HG03460 (cell line): ENCODE measurements around the gene TM4SF1.

ENCODE experiments used
- ATAC-seq: cut with Tn5 transposase; IDR thresholded peaks from one replicate; pipeline ENCODE4 v1.9.1; 2021; ENCODE audit not compliant: unreplicated experiment

TM4SF1 gene

GRCh38 chr3:149377408-149378364 lies at the start of gene TM4SF1:
Gene TM4SF1, minus strand, starts transcription at chr3:149377649. Its CDS starts 102 bp downstream, at chr3:149377547.
- ATAC-seq, result no peak

GRCh38 chr3:149426325-149426724 lies 48.9 kb upstream of the TM4SF1 start:
- no peak for ATAC-seq

GRCh38 chr3:149424918-149425317 lies 47.5 kb upstream of the TM4SF1 start:
- ATAC-seq, result no peak

DNA sequence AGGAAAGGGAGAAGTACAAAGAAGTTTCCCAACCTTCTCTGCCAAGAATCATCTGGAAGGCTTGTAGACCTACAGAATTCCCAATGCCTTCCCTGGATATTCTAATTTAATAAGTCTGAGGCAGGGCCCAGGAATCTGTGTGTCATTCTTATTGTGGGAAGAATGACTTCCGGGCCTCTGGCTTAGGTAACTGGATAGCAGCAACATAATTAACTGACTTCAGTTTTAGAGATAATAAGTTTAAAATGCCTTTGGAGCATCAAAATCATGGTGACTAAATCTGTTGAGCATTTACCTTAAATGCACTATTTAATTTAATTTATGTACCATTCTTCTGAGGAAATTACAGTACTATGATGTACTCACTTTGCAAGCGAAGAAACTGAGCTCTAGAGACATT lies 44.3 kb upstream of the TM4SF1 start:
- ATAC-seq, result no peak

DNA sequence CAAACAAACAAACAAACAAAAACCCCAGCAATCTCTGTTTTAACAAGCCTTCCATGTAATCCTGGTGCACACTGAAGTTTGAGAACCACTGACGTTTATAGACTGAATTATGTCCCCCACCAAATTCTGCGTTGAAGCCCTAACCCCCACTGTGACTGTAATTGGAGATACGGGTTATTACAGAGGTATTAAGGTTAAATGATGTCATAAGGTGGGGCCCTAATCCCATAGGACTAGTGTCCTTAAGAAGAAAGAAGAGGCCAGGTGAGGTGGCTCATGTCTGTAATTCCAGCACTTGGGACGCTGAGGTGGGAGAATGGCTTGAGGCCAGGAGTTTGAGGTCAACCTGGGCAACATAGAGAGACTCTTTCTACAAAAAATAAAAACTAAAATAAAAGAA lies 42.4 kb upstream of the TM4SF1 start:
- no peak for ATAC-seq

DNA sequence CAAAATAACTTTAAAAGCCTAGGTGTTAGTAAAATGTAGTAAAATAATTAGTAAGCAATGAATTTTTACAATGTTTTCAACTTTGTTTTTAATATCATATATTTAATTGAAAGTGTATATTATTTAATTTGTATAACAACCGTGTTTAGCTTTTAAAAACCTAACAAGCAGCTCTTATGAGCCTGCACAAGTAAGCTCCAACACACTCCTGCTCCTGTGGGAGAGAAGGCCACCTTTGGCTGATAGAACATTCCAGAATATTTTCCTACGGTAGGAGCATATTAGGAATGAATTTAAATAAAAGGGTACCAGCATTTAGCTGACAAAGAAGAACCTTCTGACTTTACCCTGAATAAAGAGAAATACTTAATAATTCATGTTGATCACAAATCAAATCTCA lies 40.3 kb upstream of the TM4SF1 start:
- ATAC-seq, result no peak

DNA sequence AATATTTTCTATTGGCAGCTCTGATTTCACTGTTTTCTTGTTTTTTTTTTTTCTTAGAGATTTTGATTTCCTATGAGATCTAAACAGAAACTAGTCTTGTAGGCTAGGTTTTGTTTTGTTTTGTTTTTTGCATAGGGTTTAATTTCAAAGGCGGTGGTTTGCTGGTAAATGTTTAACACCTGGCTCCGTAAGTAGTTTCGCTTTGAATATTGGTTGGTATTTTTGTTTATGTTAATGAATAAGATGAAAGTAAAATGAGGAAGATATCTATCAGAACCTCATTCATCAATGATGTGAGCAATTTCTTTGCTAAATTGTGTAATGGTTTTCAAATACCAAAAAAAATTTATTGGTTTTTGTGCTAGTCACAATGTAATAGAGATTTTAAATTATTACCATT lies 39.7 kb upstream of the TM4SF1 start:
- ATAC-seq, result peak; percentile 93

DNA sequence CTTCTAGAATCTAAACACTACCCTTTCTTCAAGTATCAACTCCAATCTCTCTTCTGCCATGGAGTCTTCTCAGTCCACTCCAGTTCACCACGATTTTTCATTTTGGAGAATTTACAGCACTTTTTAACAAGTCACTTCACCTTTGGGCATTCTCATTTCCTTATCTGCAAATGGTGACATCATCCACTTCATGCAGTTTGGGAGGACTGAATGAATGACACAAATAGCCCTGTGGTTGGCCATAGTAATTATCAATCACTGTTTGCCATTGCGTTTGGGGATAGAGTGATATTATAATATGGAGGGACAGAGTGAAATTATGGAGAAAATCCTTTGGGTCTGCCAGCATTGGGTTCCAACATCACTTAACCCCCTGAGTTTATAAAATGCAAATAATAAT lies 38.0 kb upstream of the TM4SF1 start:
- ATAC-seq, result no peak

- no peak for ATAC-seq
Observed at GRCh38 chr3:149414557-149415231, 37.2 kb upstream of the TM4SF1 start.

DNA sequence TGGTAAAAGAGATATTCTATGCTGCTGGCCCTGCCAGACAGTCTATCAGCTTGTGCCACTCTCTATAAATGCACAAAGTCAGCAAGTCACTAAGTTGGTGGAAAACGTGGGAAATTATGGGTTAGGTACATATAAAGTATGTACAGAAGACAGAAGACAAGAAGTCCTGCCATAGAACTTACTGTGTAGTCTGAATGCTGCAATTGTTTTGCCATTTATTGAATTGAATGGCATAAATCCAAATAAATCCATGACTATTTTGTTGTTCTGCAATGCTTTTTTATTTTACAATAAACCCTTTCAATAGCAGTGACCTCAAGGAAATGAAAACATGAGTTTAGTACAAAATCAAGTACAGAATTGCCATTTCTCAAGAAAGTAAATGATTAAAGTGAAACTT lies 34.1 kb upstream of the TM4SF1 start:
- ATAC-seq, result no peak

DNA sequence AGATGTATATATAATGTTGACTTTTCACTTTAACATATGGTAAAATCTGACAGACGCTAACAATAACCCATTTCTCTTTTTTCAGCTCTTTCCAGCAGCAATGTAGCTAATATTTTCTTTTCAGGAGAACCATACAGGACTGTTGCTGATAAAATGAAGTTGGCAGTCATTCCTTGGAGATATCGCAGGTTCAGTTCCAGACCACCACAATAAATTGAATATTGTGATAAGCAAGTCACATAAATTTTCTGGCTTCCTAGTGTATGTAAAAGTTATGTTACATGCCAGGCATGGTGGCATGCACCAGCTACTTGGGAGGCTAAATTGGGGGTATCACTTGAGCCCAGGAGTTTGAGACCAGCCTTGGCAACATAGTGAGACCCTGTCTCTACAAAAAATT lies 31.9 kb upstream of the TM4SF1 start:
- ATAC-seq, result no peak

GRCh38 chr3:149407898-149408297 lies 30.4 kb upstream of the TM4SF1 start:
- ATAC-seq, result no peak

DNA sequence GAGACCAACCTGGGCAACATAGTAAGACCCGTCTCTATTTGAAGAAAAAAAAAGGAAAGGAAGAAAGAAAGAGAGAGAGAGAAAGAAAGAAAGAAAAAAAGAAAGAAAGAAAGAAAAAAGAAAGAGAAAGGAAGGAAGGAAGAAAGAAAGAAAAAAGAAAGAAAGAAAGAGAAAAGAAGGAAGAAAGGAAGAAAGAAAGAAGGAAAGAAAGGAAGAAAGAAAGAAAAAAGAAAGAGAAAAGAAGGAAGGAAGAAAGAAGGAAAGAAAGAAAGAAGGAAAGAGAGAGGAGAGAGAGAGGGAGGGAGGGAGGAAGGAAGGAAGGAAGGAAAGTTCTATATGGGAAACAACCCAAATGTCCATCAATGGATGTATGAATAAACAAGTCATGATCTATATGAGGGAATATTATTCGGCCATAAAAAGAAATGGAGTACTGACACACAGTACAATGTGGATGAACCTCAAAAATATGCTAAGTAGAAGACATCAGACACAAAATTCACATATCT lies 28.8 kb upstream of the TM4SF1 start:
- ATAC-seq, result no peak

GRCh38 chr3:149403443-149403842 lies 26.0 kb upstream of the TM4SF1 start:
- ATAC-seq, result no peak

GRCh38 chr3:149402481-149402880 lies 25.0 kb upstream of the TM4SF1 start:
- no peak for ATAC-seq

DNA sequence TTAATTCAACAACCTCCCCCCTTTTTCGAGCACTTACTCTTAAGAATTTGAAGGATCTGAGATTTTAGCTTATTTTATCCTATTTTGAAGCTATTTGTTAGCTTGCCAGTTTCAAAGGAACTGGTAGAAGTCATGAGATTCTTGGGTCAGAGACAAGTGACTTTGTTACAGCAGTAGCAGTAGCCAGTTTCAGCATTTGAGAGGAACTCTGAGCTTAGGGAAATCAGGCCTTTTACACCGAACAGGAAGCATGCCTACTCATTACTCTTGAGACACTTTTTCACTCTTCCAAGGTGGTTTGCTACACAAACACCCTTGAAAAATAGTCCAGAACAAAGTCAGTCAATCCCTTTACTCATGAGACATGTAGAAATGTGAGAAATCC lies 24.5 kb upstream of the TM4SF1 start:
- ATAC-seq, result no peak

GRCh38 chr3:149401212-149401925 lies 23.9 kb upstream of the TM4SF1 start:
- ATAC-seq, result no peak

- ATAC-seq, result no peak
Observed at GRCh38 chr3:149400645-149401044, 23.2 kb upstream of the TM4SF1 start.

- ATAC-seq, result no peak
Observed at GRCh38 chr3:149398296-149398695, 20.8 kb upstream of the TM4SF1 start.

- no peak for ATAC-seq
Observed at GRCh38 chr3:149397528-149397927, 20.1 kb upstream of the TM4SF1 start.

DNA sequence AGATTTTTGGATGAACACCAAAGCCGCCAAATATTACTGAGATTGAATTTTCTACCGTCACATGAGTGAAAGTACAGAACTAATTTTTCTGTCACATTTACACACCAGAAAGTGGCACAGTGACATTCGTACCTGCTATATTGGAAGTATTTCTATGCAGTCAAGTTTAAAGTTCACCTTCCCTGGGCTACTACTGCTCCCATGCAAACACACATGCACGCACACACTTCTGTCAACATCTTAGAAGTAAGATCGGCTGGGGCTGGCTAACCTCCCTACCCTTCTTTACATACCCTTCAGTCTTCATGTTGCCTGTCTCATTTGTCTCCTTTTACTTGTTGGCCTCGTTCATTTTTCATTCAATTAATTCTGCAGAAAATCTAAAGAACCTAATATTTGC lies 19.0 kb upstream of the TM4SF1 start:
- no peak for ATAC-seq
